Transverse colon (tissue), 4 donors: ENCODE data around the gene LRRC45. TPM values are rescaled to one million over a fixed set of nuclear protein-coding genes. Genes with fewer than 3 reads are reported as not detected.
A peak's percentile ranks its signal among the peaks of the same experiment; 100 is the strongest.
"Not testable (repeated sequence)": the region's sequence is repeated elsewhere in the genome, so short reads cannot be mapped to it uniquely, and the experiment has no call there.

Experiments
- DNase-seq: peaks from one replicate; pipeline ENCODE4 v3.0.0-alpha.2; 2019
- H3K27ac ChIP-seq, 4 donors: fragments of 200-600 bp; sonication (generic); 2 replicates each; pipeline ENCODE4 v1.5.1; 2016 to 2018; ENCODE audit warnings: inconsistent platforms in 4 of 4
- H3K27me3 ChIP-seq: fragments of 200-600 bp; sonication (generic); 2 replicates; pipeline ENCODE4 v1.5.1; 2017; ENCODE audit warnings: inconsistent platforms
- H3K36me3 ChIP-seq, 4 donors: fragments of 200-600 bp; sonication (generic); 2 replicates each; pipeline ENCODE4 v1.5.1; 2017 to 2019; ENCODE audit warnings: inconsistent platforms in 4 of 4
- H3K4me1 ChIP-seq, 4 donors: fragments of 200-600 bp; sonication (generic); 2 replicates each; pipeline ENCODE4 v1.5.1; 2017 to 2020; ENCODE audit warnings: inconsistent platforms in 4 of 4
- H3K4me3 ChIP-seq, 4 donors: fragments of 200-600 bp; sonication (generic); 1 replicate in 1 of 4; 2 replicates in 3 of 4; pipeline versions ENCODE4 v1.5.1 to v1.6.1; 2017 to 2019; ENCODE audit warnings: inconsistent platforms in 4 of 4
- H3K9me3 ChIP-seq, 2 donors: fragments of 200-600 bp; sonication (generic); 2 replicates each; pipeline ENCODE4 v1.5.1; 2017 to 2019; ENCODE audit warnings: inconsistent platforms in 2 of 2
- CTCF ChIP-seq, 5 experiments: fragments of 200-600 bp in 3 of 5; fragments of 450-650 bp in 2 of 5; sonication (generic) in 3 of 5; IDR thresholded peaks; 1 replicate in 2 of 5; 2 replicates in 3 of 5; pipeline ENCODE4 v1.5.1; 2016 to 2017; ENCODE audit warnings: antibody characterized with exemption in 5 of 5, inconsistent platforms in 3 of 5, mild to moderate bottlenecking in 2 of 5, moderate library complexity in 1 of 5
- EP300 ChIP-seq: sonication (generic); formaldehyde crosslinking; IDR thresholded peaks from one replicate; pipeline ENCODE4 v1.6.1; 2017; ENCODE audit warnings: antibody characterized with exemption, low read depth
- POLR2A ChIP-seq: fragments of 450-650 bp; IDR thresholded peaks from one replicate; pipeline ENCODE4 v1.6.1; 2016; ENCODE audit warnings: antibody characterized with exemption, mild to moderate bottlenecking, moderate library complexity
- POLR2AphosphoS5 ChIP-seq, 3 donors: sonication (generic); formaldehyde crosslinking; IDR thresholded peaks; one replicate each; pipeline ENCODE4 v1.6.1; 2016; ENCODE audit warnings: antibody characterized with exemption in 3 of 3
- WGBS, 2 donors: methylation state at CpG; one replicate each; pipeline ENCODE4 v1.1.5; 2018; ENCODE audit warnings: low coverage in 1 of 2; 5-methylcytosine and 5-hydroxymethylcytosine counted together
- in situ Hi-C, 4 donors: fragments of 200-750 bp; cut with MboI; loops; one replicate each; pipeline versions ENCODE4 v1.15.0 to v1.15.1; 2017; ENCODE audit warnings: low sequenced_read_pairs in 3 of 4, low pct_ligation_motif_present in 1 of 4, low pct_unique_long_range_greater_than_20kb in 1 of 4
- intact Hi-C: fragments of 100-400 bp; cut with DNase I; formaldehyde crosslinking; loops from one replicate; pipeline ENCODE4 v1.15.1; 2023; ENCODE audit warnings: low total_unique reads
- total RNA-seq, 4 donors: library from RNA; depleted of rRNA; stranded (reverse); fragments of >200 nt; gene quantifications; one replicate each; pipeline ENCODE4 v1.1.0, GENCODE V29; 2016

The LRRC45 gene
- total RNA-seq, 4 donors from 2014 or later = 12.7 to 40.6 (median 23.5) TPM

GRCh38 chr17:81978524-81979298 lies 44.4 kb upstream of the LRRC45 start:
- peak overlapping the region in 2 of 4 donors; percentile 75 to 99 for H3K4me3 ChIP-seq
- no peaks in the 10 kb centered on the region for H3K9me3 ChIP-seq
- WGBS, 2 donors = 61 to 84% methylated on average over 15 to 27 of the region's 27 CpGs
- in situ Hi-C loops (no loop called here), intact Hi-C loops (no loop called here)
- no peaks in the 10 kb centered on the region for H3K27me3 ChIP-seq
- no peaks in the 10 kb centered on the region for H3K36me3 ChIP-seq
- H3K27ac ChIP-seq = peak overlapping the region in 1 of 4 donors; percentile 94
- DNase-seq = no peak
- TF ChIP-seq CTCF (IDR thresholded peaks at IDR 0.05) = no peak
- TF ChIP-seq EP300 = no peak
- no peak for TF ChIP-seq POLR2AphosphoS5 (IDR thresholded peaks at IDR 0.05)
- no peak for TF ChIP-seq POLR2A
- H3K4me1 ChIP-seq = peaks cover 0 to 19% (median 13%) of the 10 kb centered on the region in 4 donors

GRCh38 chr17:81980122-81980521 lies 43.0 kb upstream of the LRRC45 start:
- H3K9me3 ChIP-seq = no peaks in the 10 kb centered on the region
- 90% methylated on average over 4 of the region's 4 CpGs; no CpG with 5 or more reads in 1 of the 2 donors for WGBS, 2 donors
- peaks cover 0 to 19% (median 13%) of the 10 kb centered on the region in 4 donors for H3K4me1 ChIP-seq
- TF ChIP-seq EP300 = no peak
- no peaks in the 10 kb centered on the region for H3K27me3 ChIP-seq
- H3K4me3 ChIP-seq = no peak overlapping the region
- intact Hi-C loops (no loop called here), in situ Hi-C loops (no loop called here)
- DNase-seq = no peak
- H3K27ac ChIP-seq = no peak overlapping the region
- no peaks in the 10 kb centered on the region for H3K36me3 ChIP-seq

- no peak overlapping the region for H3K27ac ChIP-seq
- in situ Hi-C loops = no loop called here
- intact Hi-C loops = no loop called here
- 73 to 83% methylated on average over 7 to 9 of the region's 9 CpGs for WGBS, 2 donors
- no peak for DNase-seq
- no peaks in the 10 kb centered on the region for H3K36me3 ChIP-seq
- no peak for TF ChIP-seq POLR2AphosphoS5 (IDR thresholded peaks at IDR 0.05)
- TF ChIP-seq EP300 = no peak
- no peak for TF ChIP-seq POLR2A
- no peak for TF ChIP-seq CTCF (IDR thresholded peaks at IDR 0.05)
- no peaks in the 10 kb centered on the region for H3K27me3 ChIP-seq
- H3K9me3 ChIP-seq = no peaks in the 10 kb centered on the region
- H3K4me3 ChIP-seq = no peak overlapping the region
- peaks cover 0 to 19% (median 13%) of the 10 kb centered on the region in 4 donors for H3K4me1 ChIP-seq
These were observed 42.3 kb upstream of the LRRC45 start for GRCh38 chr17:81980707-81981343.

GRCh38 chr17:81981511-81981910 lies 41.6 kb upstream of the LRRC45 start:
- DNase-seq, H3K27me3 ChIP-seq, intact Hi-C loops, H3K9me3 ChIP-seq, H3K4me3 ChIP-seq, H3K36me3 ChIP-seq, H3K27ac ChIP-seq, in situ Hi-C loops: not testable (repeated sequence)
- 98 to 100% methylated on average over 1 to 12 of the region's 12 CpGs for WGBS, 2 donors
- H3K4me1 ChIP-seq = peaks cover 0 to 17% (median 12%) of the 10 kb centered on the region in 4 donors

- 89 to 93% methylated on average over 3 to 32 of the region's 35 CpGs for WGBS, 2 donors
- no peaks in the 10 kb centered on the region for H3K36me3 ChIP-seq
- peaks cover 0 to 9% (median 6%) of the 10 kb centered on the region in 4 donors for H3K4me1 ChIP-seq
- in situ Hi-C loops (no loop called here), intact Hi-C loops (no loop called here)
- H3K4me3 ChIP-seq = no peak overlapping the region
- H3K9me3 ChIP-seq = no peaks in the 10 kb centered on the region
- TF ChIP-seq EP300 = no peak
- TF ChIP-seq POLR2AphosphoS5 (IDR thresholded peaks at IDR 0.05) = no peak
- TF ChIP-seq CTCF (IDR thresholded peaks at IDR 0.05) = no peak
- no peak for TF ChIP-seq POLR2A
- no peaks in the 10 kb centered on the region for H3K27me3 ChIP-seq
- DNase-seq = no peak
- H3K27ac ChIP-seq = no peak overlapping the region
These were observed 40.0 kb upstream of the LRRC45 start for GRCh38 chr17:81983011-81983638.
